H9 (cell line): ENCODE measurements around the gene HACD1. TPM values are rescaled to one million over a fixed set of nuclear protein-coding genes. Genes with fewer than 3 reads are reported as not detected.
A peak's percentile ranks its signal among the peaks of the same experiment; 100 is the strongest.

ENCODE experiments used
- DNase-seq: peaks from one replicate; pipeline ENCODE4 v3.0.0-alpha.2; 2017
- H2AFZ ChIP-seq: one replicate; pipeline ENCODE4 v1.6.1; 2013; ENCODE audit warnings: mild to moderate bottlenecking, low read length, control low read depth, moderate library complexity
- H2AK5ac ChIP-seq: 2 replicates; pipeline ENCODE4 v1.6.1; 2013; ENCODE audit warnings: low read length, control low read depth, mixed read lengths; ENCODE audit not compliant: insufficient read length
- H2BK120ac ChIP-seq: one replicate; pipeline ENCODE4 v1.6.1; 2013; ENCODE audit warnings: low read depth, mild to moderate bottlenecking, low read length, control low read depth, inconsistent platforms; ENCODE audit not compliant: poor library complexity, severe bottlenecking
- H2BK12ac ChIP-seq: 2 replicates; pipeline ENCODE4 v1.6.1; 2013; ENCODE audit warnings: low read length, control low read depth, mixed read lengths, low read depth; ENCODE audit not compliant: insufficient read length
- H2BK15ac ChIP-seq: 2 replicates; pipeline ENCODE4 v1.6.1; 2013; ENCODE audit warnings: low read depth, low read length, control low read depth
- H2BK20ac ChIP-seq: one replicate; pipeline ENCODE4 v1.6.1; 2013; ENCODE audit warnings: low read depth, mild to moderate bottlenecking, low read length, control low read depth, inconsistent platforms; ENCODE audit not compliant: poor library complexity, severe bottlenecking
- H2BK5ac ChIP-seq: 2 replicates; pipeline ENCODE4 v1.6.1; 2013; ENCODE audit warnings: low read length, control low read depth, mixed read lengths; ENCODE audit not compliant: insufficient read length
- H3K14ac ChIP-seq: 2 replicates; pipeline ENCODE4 v1.6.1; 2013; ENCODE audit warnings: low read length, control low read depth; ENCODE audit not compliant: insufficient read depth
- H3K18ac ChIP-seq: 2 replicates; pipeline ENCODE4 v1.6.1; 2013; ENCODE audit warnings: low read depth, mild to moderate bottlenecking, mixed read lengths, low read length, control low read depth; ENCODE audit not compliant: insufficient read length
- H3K23ac ChIP-seq: 2 replicates; pipeline ENCODE4 v1.6.1; 2013; ENCODE audit warnings: low read length, control low read depth, mixed read lengths, low read depth; ENCODE audit not compliant: insufficient read length
- H3K23me2 ChIP-seq: 2 replicates; pipeline ENCODE4 v1.6.1; 2013; ENCODE audit warnings: low read depth, mild to moderate bottlenecking, mixed read lengths, low read length, control low read depth; ENCODE audit not compliant: insufficient read length, poor library complexity, severe bottlenecking
- H3K27ac ChIP-seq: 2 replicates; pipeline ENCODE4 v1.5.1; 2013; ENCODE audit warnings: low read length, control low read depth, mixed read lengths, low read depth; ENCODE audit not compliant: insufficient read length
- H3K27me3 ChIP-seq: 2 replicates; pipeline ENCODE4 v1.6.1; 2013; ENCODE audit warnings: low read length, control low read depth, inconsistent platforms; ENCODE audit not compliant: insufficient read depth
- H3K4ac ChIP-seq: 2 replicates; pipeline ENCODE4 v1.6.1; 2013; ENCODE audit warnings: low read depth, mild to moderate bottlenecking, control low read depth, inconsistent platforms, low read length, moderate library complexity
- H3K4me1 ChIP-seq: 2 replicates; pipeline ENCODE4 v1.6.1; 2013; ENCODE audit warnings: low read length, control low read depth, inconsistent platforms; ENCODE audit not compliant: insufficient read depth
- H3K4me2 ChIP-seq: 2 replicates; pipeline ENCODE4 v1.6.1; 2013; ENCODE audit warnings: low read length, control low read depth, mixed read lengths; ENCODE audit not compliant: insufficient read length, insufficient read depth
- H3K56ac ChIP-seq: 2 replicates; pipeline ENCODE4 v1.6.1; 2013; ENCODE audit warnings: low read depth, mild to moderate bottlenecking, mixed read lengths, low read length, control low read depth; ENCODE audit not compliant: insufficient read length
- H3K79me1 ChIP-seq: 2 replicates; pipeline ENCODE4 v1.6.1; 2013; ENCODE audit warnings: low read depth, mild to moderate bottlenecking, moderate library complexity, low read length, control low read depth, inconsistent platforms; ENCODE audit not compliant: insufficient read depth, poor library complexity, severe bottlenecking
- H3K79me2 ChIP-seq: 2 replicates; pipeline ENCODE4 v1.6.1; 2013; ENCODE audit warnings: low read length, control low read depth, inconsistent platforms; ENCODE audit not compliant: insufficient read depth
- H3K9ac ChIP-seq: 2 replicates; pipeline ENCODE4 v1.6.1; 2013; ENCODE audit warnings: low read length, control low read depth, mixed read lengths; ENCODE audit not compliant: insufficient read length; ENCODE audit errors: extremely low read depth
- H3K9me3 ChIP-seq: one replicate; pipeline ENCODE4 v1.6.1; 2013; ENCODE audit warnings: low read depth, low read length, inconsistent platforms; ENCODE audit not compliant: control insufficient read depth
- H3T11ph ChIP-seq: one replicate; pipeline ENCODE4 v1.6.1; 2013; ENCODE audit warnings: mild to moderate bottlenecking, low read length, control low read depth, inconsistent platforms
- H4K20me1 ChIP-seq: one replicate; pipeline ENCODE4 v1.6.1; 2013; ENCODE audit not compliant: control insufficient read depth, insufficient read length, insufficient read depth
- H4K5ac ChIP-seq: 2 replicates; pipeline ENCODE4 v1.6.1; 2013; ENCODE audit warnings: low read depth, mild to moderate bottlenecking, mixed read lengths, low read length, control low read depth; ENCODE audit not compliant: insufficient read length
- H4K8ac ChIP-seq: replicated peaks from 2 replicates; pipeline ENCODE4 v1.6.1; 2013; ENCODE audit warnings: low read length, control low read depth, mixed read lengths, low read depth; ENCODE audit not compliant: insufficient read length
- H4K91ac ChIP-seq: 2 replicates; pipeline ENCODE4 v1.6.1; 2013; ENCODE audit warnings: low read depth, mild to moderate bottlenecking, moderate library complexity, mixed read lengths, low read length, control low read depth; ENCODE audit not compliant: insufficient read length
- H3K27ac Mint-ChIP-seq, 3 experiments: 2 replicates in 2 of 3; 3 replicates in 1 of 3; pipeline ENCODE4 v1.8.0; 2020 to 2021; ENCODE audit warnings: mixed read lengths in 3 of 3, mild to moderate bottlenecking in 1 of 3, moderate library complexity in 1 of 3
- H3K27me3 Mint-ChIP-seq: 2 replicates; pipeline ENCODE4 v1.8.0; 2021; ENCODE audit warnings: low read depth, mild to moderate bottlenecking, moderate library complexity, mixed read lengths
- H3K36me3 Mint-ChIP-seq, 3 experiments: 2 replicates in 2 of 3; 3 replicates in 1 of 3; pipeline ENCODE4 v1.8.0; 2020 to 2021; ENCODE audit warnings: low read depth in 3 of 3, mixed read lengths in 3 of 3; ENCODE audit not compliant: insufficient read depth in 1 of 3
- H3K4me1 Mint-ChIP-seq, 2 experiments: 2 replicates each; pipeline ENCODE4 v1.8.0; 2020; ENCODE audit warnings: mixed read lengths in 2 of 2
- H3K4me3 Mint-ChIP-seq, 2 experiments: 2 replicates in 1 of 2; 3 replicates in 1 of 2; pipeline ENCODE4 v1.8.0; 2020 to 2021; ENCODE audit warnings: mild to moderate bottlenecking in 2 of 2, mixed read lengths in 2 of 2, moderate library complexity in 1 of 2
- H3K9me3 Mint-ChIP-seq, 2 experiments: 2 replicates in 1 of 2; 3 replicates in 1 of 2; pipeline ENCODE4 v1.8.0; 2020; ENCODE audit warnings: mild to moderate bottlenecking in 2 of 2, mixed read lengths in 2 of 2, moderate library complexity in 1 of 2
- WGBS: extraction: QIAGEN DNeasy Blood & Tissue Kit; methylation state at CpG from one replicate; pipeline ENCODE4 v1.1.7; 2013; ENCODE audit warnings: missing lambda C conversion rate, low lambda C conversion rate, mixed read lengths; ENCODE audit not compliant: insufficient read length; ENCODE audit errors: extremely low coverage; 5-methylcytosine and 5-hydroxymethylcytosine counted together
- total RNA-seq: library from RNA; stranded (reverse); gene quantifications from 2 replicates; pipeline ENCODE4 v1.2.1, GENCODE V29; 2021
- TF ChIP-seq, protein P1 (sequence below): fragments of 200-600 bp; sonication (generic); conservative IDR thresholded peaks from 3 replicates; pipeline ENCODE4 v1.8.0; 2021; ENCODE audit warnings: antibody characterized with exemption, mild to moderate bottlenecking

HACD1 gene
- total RNA-seq, 1 experiment from 2014 or later, result 25.0 TPM

GRCh38 chr10:17562614-17563013 is 54.6 kb downstream of the HACD1 start:
- no peak overlapping the region for H2AK5ac ChIP-seq
- H3K23me2 ChIP-seq, result no peaks in the 10 kb centered on the region
- H2BK15ac ChIP-seq, result no peak overlapping the region
- no peak overlapping the region for H2AFZ ChIP-seq
- H2BK5ac ChIP-seq, result no peak overlapping the region
- no peak overlapping the region for H3K4ac ChIP-seq
- peaks cover 2% of the 10 kb centered on the region; the same call in 1 of the 2 replicates for H3K4me1 ChIP-seq
- no peak overlapping the region for H3K4me3 Mint-ChIP-seq
- peak overlapping the region in 1 of 3 experiments; percentile 17; a peak in 1 of 7 replicates for H3K27ac Mint-ChIP-seq
- H3K18ac ChIP-seq, result no peak overlapping the region
- no peaks in the 10 kb centered on the region for H3K27me3 ChIP-seq
- no peak overlapping the region for H2BK12ac ChIP-seq
- H3K79me2 ChIP-seq, result no peaks in the 10 kb centered on the region
- H3K14ac ChIP-seq, result no peak overlapping the region
- H3K27ac ChIP-seq, result no peak overlapping the region
- H2BK20ac ChIP-seq, result no peak overlapping the region
- no peak overlapping the region for H3K23ac ChIP-seq
- no peak overlapping the region for H2BK120ac ChIP-seq
- no peaks in the 10 kb centered on the region for H3K9me3 ChIP-seq
- TF ChIP-seq, protein P1, sequence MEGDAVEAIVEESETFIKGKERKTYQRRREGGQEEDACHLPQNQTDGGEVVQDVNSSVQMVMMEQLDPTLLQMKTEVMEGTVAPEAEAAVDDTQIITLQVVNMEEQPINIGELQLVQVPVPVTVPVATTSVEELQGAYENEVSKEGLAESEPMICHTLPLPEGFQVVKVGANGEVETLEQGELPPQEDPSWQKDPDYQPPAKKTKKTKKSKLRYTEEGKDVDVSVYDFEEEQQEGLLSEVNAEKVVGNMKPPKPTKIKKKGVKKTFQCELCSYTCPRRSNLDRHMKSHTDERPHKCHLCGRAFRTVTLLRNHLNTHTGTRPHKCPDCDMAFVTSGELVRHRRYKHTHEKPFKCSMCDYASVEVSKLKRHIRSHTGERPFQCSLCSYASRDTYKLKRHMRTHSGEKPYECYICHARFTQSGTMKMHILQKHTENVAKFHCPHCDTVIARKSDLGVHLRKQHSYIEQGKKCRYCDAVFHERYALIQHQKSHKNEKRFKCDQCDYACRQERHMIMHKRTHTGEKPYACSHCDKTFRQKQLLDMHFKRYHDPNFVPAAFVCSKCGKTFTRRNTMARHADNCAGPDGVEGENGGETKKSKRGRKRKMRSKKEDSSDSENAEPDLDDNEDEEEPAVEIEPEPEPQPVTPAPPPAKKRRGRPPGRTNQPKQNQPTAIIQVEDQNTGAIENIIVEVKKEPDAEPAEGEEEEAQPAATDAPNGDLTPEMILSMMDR, result no peak
- H3K9me3 Mint-ChIP-seq, result no peaks in the 10 kb centered on the region
- H3K79me1 ChIP-seq, result no peaks in the 10 kb centered on the region
- peaks cover 15% of the 10 kb centered on the region in 2 experiments for H3K4me1 Mint-ChIP-seq
- H3T11ph ChIP-seq, result no peak overlapping the region
- no peaks in the 10 kb centered on the region for H3K36me3 Mint-ChIP-seq
- no peak overlapping the region for H3K4me2 ChIP-seq
- no peak overlapping the region for H3K9ac ChIP-seq
- no peak overlapping the region for H4K91ac ChIP-seq
- H4K5ac ChIP-seq, result no peak overlapping the region
- H4K8ac ChIP-seq, result no peak overlapping the region
- H4K20me1 ChIP-seq, result no peaks in the 10 kb centered on the region
- no CpG with 5 or more reads among the region's 8 CpGs for WGBS
- H3K56ac ChIP-seq, result no peak overlapping the region
- no peaks in the 10 kb centered on the region for H3K27me3 Mint-ChIP-seq
- DNase-seq, result no peak
